Ishikawa (cell line): ENCODE data around the gene ANKMY2.

ENCODE experiments used
- CEBPB ChIP-seq: IDR thresholded peaks from 2 replicates; pipeline ENCODE4 v1.6.1; 2012
- EGR1 ChIP-seq: IDR thresholded peaks from 2 replicates; pipeline ENCODE4 v1.6.1; 2012
- EP300 ChIP-seq: IDR thresholded peaks from 2 replicates; pipeline ENCODE4 v1.6.1; 2012; ENCODE audit warnings: borderline replicate concordance
- FOXM1 ChIP-seq: IDR thresholded peaks from 2 replicates; pipeline ENCODE4 v1.6.1; 2012; ENCODE audit warnings: low read depth, borderline replicate concordance
- MAX ChIP-seq: IDR thresholded peaks from 2 replicates; pipeline ENCODE4 v1.6.1; 2012
- RAD21 ChIP-seq: IDR thresholded peaks from 2 replicates; pipeline ENCODE4 v1.6.1; 2012; ENCODE audit warnings: low read depth
- TAF1 ChIP-seq: IDR thresholded peaks from 2 replicates; pipeline ENCODE4 v1.6.1; 2012; ENCODE audit warnings: low read depth, mild to moderate bottlenecking
- TEAD4 ChIP-seq: IDR thresholded peaks from 2 replicates; pipeline ENCODE4 v1.6.1; 2012
- TF ChIP-seq, protein P1 (sequence below): IDR thresholded peaks from 2 replicates; pipeline ENCODE4 v1.6.1; 2012; ENCODE audit warnings: low read depth, mild to moderate bottlenecking

DNA sequence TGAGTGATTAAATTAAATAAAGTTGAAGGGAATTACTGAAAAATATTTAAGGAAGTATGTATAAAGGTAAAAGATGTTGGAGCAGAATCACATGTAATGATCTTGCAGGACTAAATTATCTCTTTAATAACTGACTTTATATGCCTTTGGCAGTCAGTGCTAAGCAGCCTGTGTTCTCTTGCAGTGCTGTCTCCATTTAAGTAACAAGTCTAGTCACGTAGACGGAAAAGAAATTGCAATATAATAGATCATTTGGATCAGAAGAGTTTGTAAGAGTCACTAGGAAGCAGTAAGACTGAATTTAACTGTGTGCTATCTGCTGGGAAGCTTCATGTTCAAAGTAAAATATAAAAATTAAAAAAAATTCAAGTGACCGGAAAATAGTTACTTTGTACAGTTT is 21.8 kb upstream of the ANKMY2 start:
- TF ChIP-seq TAF1 = no peak
- TF ChIP-seq, protein P1, sequence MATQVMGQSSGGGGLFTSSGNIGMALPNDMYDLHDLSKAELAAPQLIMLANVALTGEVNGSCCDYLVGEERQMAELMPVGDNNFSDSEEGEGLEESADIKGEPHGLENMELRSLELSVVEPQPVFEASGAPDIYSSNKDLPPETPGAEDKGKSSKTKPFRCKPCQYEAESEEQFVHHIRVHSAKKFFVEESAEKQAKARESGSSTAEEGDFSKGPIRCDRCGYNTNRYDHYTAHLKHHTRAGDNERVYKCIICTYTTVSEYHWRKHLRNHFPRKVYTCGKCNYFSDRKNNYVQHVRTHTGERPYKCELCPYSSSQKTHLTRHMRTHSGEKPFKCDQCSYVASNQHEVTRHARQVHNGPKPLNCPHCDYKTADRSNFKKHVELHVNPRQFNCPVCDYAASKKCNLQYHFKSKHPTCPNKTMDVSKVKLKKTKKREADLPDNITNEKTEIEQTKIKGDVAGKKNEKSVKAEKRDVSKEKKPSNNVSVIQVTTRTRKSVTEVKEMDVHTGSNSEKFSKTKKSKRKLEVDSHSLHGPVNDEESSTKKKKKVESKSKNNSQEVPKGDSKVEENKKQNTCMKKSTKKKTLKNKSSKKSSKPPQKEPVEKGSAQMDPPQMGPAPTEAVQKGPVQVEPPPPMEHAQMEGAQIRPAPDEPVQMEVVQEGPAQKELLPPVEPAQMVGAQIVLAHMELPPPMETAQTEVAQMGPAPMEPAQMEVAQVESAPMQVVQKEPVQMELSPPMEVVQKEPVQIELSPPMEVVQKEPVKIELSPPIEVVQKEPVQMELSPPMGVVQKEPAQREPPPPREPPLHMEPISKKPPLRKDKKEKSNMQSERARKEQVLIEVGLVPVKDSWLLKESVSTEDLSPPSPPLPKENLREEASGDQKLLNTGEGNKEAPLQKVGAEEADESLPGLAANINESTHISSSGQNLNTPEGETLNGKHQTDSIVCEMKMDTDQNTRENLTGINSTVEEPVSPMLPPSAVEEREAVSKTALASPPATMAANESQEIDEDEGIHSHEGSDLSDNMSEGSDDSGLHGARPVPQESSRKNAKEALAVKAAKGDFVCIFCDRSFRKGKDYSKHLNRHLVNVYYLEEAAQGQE = no peak
- TF ChIP-seq EGR1 = no peak
- no peak for TF ChIP-seq CEBPB
- no peak for TF ChIP-seq TEAD4
- no peak for TF ChIP-seq MAX
- no peak for TF ChIP-seq FOXM1
- TF ChIP-seq RAD21 = no peak
- no peak for TF ChIP-seq EP300
